Liver (tissue), 9 donors: ENCODE results near the gene FLT1. TPM values are rescaled to one million over a fixed set of nuclear protein-coding genes. Genes with fewer than 3 reads are reported as not detected.

Experiments
- DNase-seq: peaks from one replicate; pipeline ENCODE4 v3.0.0-alpha.2; 2017; ENCODE audit warnings: low spot score
- H3K27ac ChIP-seq, 2 donors: one replicate each; pipeline ENCODE4 v1.7.0; 2013; ENCODE audit warnings: inconsistent platforms in 2 of 2, low read length in 2 of 2, control low read depth in 1 of 2, low read depth in 1 of 2, mild to moderate bottlenecking in 1 of 2
- H3K27me3 ChIP-seq, 4 donors: one replicate each; pipeline versions ENCODE4 v1.6.1 to v1.7.0; 2013; ENCODE audit warnings: low read length in 3 of 4, inconsistent platforms in 1 of 4, mild to moderate bottlenecking in 1 of 4, moderate library complexity in 1 of 4; ENCODE audit not compliant: control insufficient read depth in 4 of 4, insufficient read depth in 4 of 4
- H3K36me3 ChIP-seq, 4 donors: one replicate each; pipeline versions ENCODE4 v1.6.1 to v1.7.0; 2013; ENCODE audit warnings: low read length in 3 of 4, mild to moderate bottlenecking in 3 of 4, low read depth in 1 of 4, moderate library complexity in 1 of 4; ENCODE audit not compliant: control insufficient read depth in 4 of 4, insufficient read depth in 3 of 4
- H3K4me1 ChIP-seq, 4 donors: one replicate each; pipeline versions ENCODE4 v1.6.1 to v1.7.0; 2013; ENCODE audit warnings: low read length in 3 of 4, mild to moderate bottlenecking in 3 of 4, moderate library complexity in 1 of 4; ENCODE audit not compliant: control insufficient read depth in 4 of 4, insufficient read depth in 4 of 4
- H3K4me3 ChIP-seq, 3 donors: one replicate each; pipeline versions ENCODE4 v1.6.1 to v1.7.0; 2013; ENCODE audit warnings: low read length in 3 of 3, control low read depth in 1 of 3, low read depth in 1 of 3, mild to moderate bottlenecking in 1 of 3
- H3K9ac ChIP-seq, 2 donors: one replicate each; pipeline ENCODE4 v1.7.0; 2013; ENCODE audit warnings: low read length in 2 of 2, mild to moderate bottlenecking in 2 of 2, moderate library complexity in 2 of 2, control low read depth in 1 of 2, low read depth in 1 of 2
- H3K9me3 ChIP-seq, 4 donors: one replicate each; pipeline versions ENCODE4 v1.6.1 to v1.7.0; 2013; ENCODE audit warnings: low read length in 3 of 4; ENCODE audit not compliant: control insufficient read depth in 4 of 4
- ATF3 ChIP-seq: IDR thresholded peaks from 2 replicates; pipeline ENCODE4 v1.6.1; 2016; ENCODE audit warnings: antibody characterized with exemption
- CTCF ChIP-seq: fragments of 150-350 bp; IDR thresholded peaks from 2 replicates; pipeline ENCODE4 v1.5.1; 2017; ENCODE audit warnings: improper control_type of control experiment, low read depth, low read length; ENCODE audit not compliant: missing input control
- FOXA1 ChIP-seq: IDR thresholded peaks from 2 replicates; pipeline ENCODE4 v1.6.1; 2016; ENCODE audit warnings: antibody characterized with exemption
- FOXA2 ChIP-seq: IDR thresholded peaks from 2 replicates; pipeline ENCODE4 v1.6.1; 2016; ENCODE audit warnings: antibody characterized with exemption
- GABPA ChIP-seq, 2 donors: IDR thresholded peaks in 1 of 2; conservative IDR thresholded peaks in 1 of 2; 2 replicates each; pipeline ENCODE4 v1.6.1; 2016; ENCODE audit warnings: antibody characterized with exemption in 2 of 2, mild to moderate bottlenecking in 1 of 2, moderate library complexity in 1 of 2
- HNF4A ChIP-seq, 2 donors: conservative IDR thresholded peaks; 2 replicates each; pipeline ENCODE4 v1.6.1; 2016; ENCODE audit warnings: antibody characterized with exemption in 2 of 2, mild to moderate bottlenecking in 2 of 2
- JUND ChIP-seq, 2 donors: IDR thresholded peaks; 2 replicates each; pipeline ENCODE4 v1.6.1; 2016; ENCODE audit warnings: antibody characterized with exemption in 2 of 2
- MAX ChIP-seq: IDR thresholded peaks from 2 replicates; pipeline ENCODE4 v1.6.1; 2016; ENCODE audit warnings: antibody characterized with exemption
- NR2F2 ChIP-seq: IDR thresholded peaks from 2 replicates; pipeline ENCODE4 v1.6.1; 2016; ENCODE audit warnings: antibody characterized with exemption
- RAD21 ChIP-seq, 2 donors: IDR thresholded peaks; 2 replicates each; pipeline ENCODE4 v1.6.1; 2016; ENCODE audit warnings: antibody characterized with exemption in 2 of 2, mild to moderate bottlenecking in 2 of 2
- REST ChIP-seq: IDR thresholded peaks from 2 replicates; pipeline ENCODE4 v1.6.1; 2016; ENCODE audit warnings: antibody characterized with exemption, mild to moderate bottlenecking
- RXRA ChIP-seq, 2 donors: IDR thresholded peaks; 2 replicates each; pipeline ENCODE4 v1.6.1; 2017 to 2018; ENCODE audit warnings: antibody characterized with exemption in 2 of 2, mild to moderate bottlenecking in 1 of 2
- SP1 ChIP-seq: IDR thresholded peaks from 2 replicates; pipeline ENCODE4 v1.6.1; 2018; ENCODE audit warnings: antibody characterized with exemption, mild to moderate bottlenecking
- TAF1 ChIP-seq: conservative IDR thresholded peaks from 2 replicates; pipeline ENCODE4 v1.6.1; 2016; ENCODE audit warnings: antibody characterized with exemption, mild to moderate bottlenecking
- YY1 ChIP-seq: IDR thresholded peaks from 2 replicates; pipeline ENCODE4 v1.6.1; 2016; ENCODE audit warnings: antibody characterized with exemption, mild to moderate bottlenecking
- ZBTB33 ChIP-seq: IDR thresholded peaks from 2 replicates; pipeline ENCODE4 v1.6.1; 2016; ENCODE audit warnings: antibody characterized with exemption
- WGBS: extraction: QIAGEN DNeasy Blood & Tissue Kit; methylation state at CpG from one replicate; pipeline ENCODE4 v1.1.7; 2013; 5-methylcytosine and 5-hydroxymethylcytosine counted together
- polyA plus RNA-seq, 2 donors: library from polyadenylated mRNA; stranded (reverse) in 1 of 2; unstranded in 1 of 2; fragments of 200-250 nt in 1 of 2; fragments of >200 nt in 1 of 2; fragmentation: Nextera tagmentation in 1 of 2; extraction: Ambion mirVana in 1 of 2; gene quantifications; one replicate each; pipeline versions ENCODE4 v1.2.1 to v1.2.3, GENCODE V29; 2013 to 2015
- total RNA-seq, 2 donors: library from RNA; depleted of rRNA; stranded (reverse); fragments of >200 nt; gene quantifications; one replicate each; pipeline ENCODE4 v1.2.3, GENCODE V29; 2014
- donor health status: healthy.
- donor health status: healthy.
- donor health status: healthy.
- donor health status: healthy.
- donor health status: healthy.

Gene FLT1
- total and polyA plus RNA-seq, 4 donors = 4.1 to 19.7 (median 9.3) TPM

- TF ChIP-seq MAX (no peak), RXRA (IDR thresholded peaks at IDR 0.05) (no peak)
- WGBS = 84% methylated on average over 6 of the region's 6 CpGs
- no peaks in the 10 kb centered on the region for H3K36me3 ChIP-seq
Observed at GRCh38 chr13:28313579-28313978, 181.3 kb downstream of the FLT1 start.

GRCh38 chr13:28306325-28306724 is 188.6 kb downstream of the FLT1 start:
- TF ChIP-seq FOXA1 = no peak
- no peak for TF ChIP-seq JUND (IDR thresholded peaks at IDR 0.05)
- TF ChIP-seq CTCF = no peak
- TF ChIP-seq MAX = no peak
- TF ChIP-seq GABPA (IDR thresholded peaks at IDR 0.05 in 1 of 2, conservative IDR thresholded peaks at IDR 0.05 in 1 of 2) = no peak
- TF ChIP-seq FOXA2 = no peak
- no peak for TF ChIP-seq TAF1
- TF ChIP-seq SP1 = no peak
- TF ChIP-seq YY1 = no peak
- TF ChIP-seq ZBTB33 = no peak
- no peak for TF ChIP-seq HNF4A (conservative IDR thresholded peaks at IDR 0.05)
- no peak for TF ChIP-seq RAD21 (IDR thresholded peaks at IDR 0.05)
- no peak for TF ChIP-seq ATF3
- H3K9ac ChIP-seq = no peak overlapping the region
- WGBS = 88% methylated on average over 10 of the region's 10 CpGs

More at GRCh38 chr13:28313579-28313978, 181.3 kb downstream of the FLT1 start:
- no peak overlapping the region for H3K27ac ChIP-seq
- H3K27me3 ChIP-seq = no peaks in the 10 kb centered on the region
- DNase-seq = no peak
- no peaks in the 10 kb centered on the region for H3K9me3 ChIP-seq
- no peak overlapping the region for H3K4me3 ChIP-seq
- H3K9ac ChIP-seq = no peak overlapping the region
- H3K4me1 ChIP-seq = no peaks in the 10 kb centered on the region

GRCh38 chr13:28301839-28302238 is 193.1 kb downstream of the FLT1 start:
- no peak for DNase-seq
- WGBS = 67% methylated on average over 4 of the region's 4 CpGs
- H3K4me3 ChIP-seq = no peak overlapping the region
- H3K9ac ChIP-seq = no peak overlapping the region
- no peaks in the 10 kb centered on the region for H3K36me3 ChIP-seq
- no peak overlapping the region for H3K27ac ChIP-seq
- H3K9me3 ChIP-seq = no peaks in the 10 kb centered on the region
- H3K4me1 ChIP-seq = no peaks in the 10 kb centered on the region
- no peaks in the 10 kb centered on the region for H3K27me3 ChIP-seq
- TF ChIP-seq ZBTB33 (no peak), FOXA2 (no peak), RXRA (IDR thresholded peaks at IDR 0.05) (no peak), TAF1 (no peak), NR2F2 (no peak), ATF3 (no peak), YY1 (no peak), GABPA (IDR thresholded peaks at IDR 0.05 in 1 of 2, conservative IDR thresholded peaks at IDR 0.05 in 1 of 2) (no peak), REST (no peak)

More at GRCh38 chr13:28306325-28306724, 188.6 kb downstream of the FLT1 start:
- H3K9me3 ChIP-seq = no peaks in the 10 kb centered on the region
- no peak for DNase-seq
- H3K27me3 ChIP-seq = no peaks in the 10 kb centered on the region
- no peak overlapping the region for H3K27ac ChIP-seq
- H3K36me3 ChIP-seq = no peaks in the 10 kb centered on the region
- no peak overlapping the region for H3K4me3 ChIP-seq
- H3K4me1 ChIP-seq = no peaks in the 10 kb centered on the region
